LNCAP (cell line): ENCODE data around the gene MAJIN.

Experiments
- CTCF ChIP-seq: fragments of 450-650 bp; IDR thresholded peaks from 2 replicates; pipeline ENCODE4 v1.5.1; 2017; ENCODE audit warnings: mild to moderate bottlenecking

Gene MAJIN

GRCh38 chr11:64934682-64935358 lies 37.1 kb downstream of the MAJIN start:
- no peak for TF ChIP-seq CTCF

DNA sequence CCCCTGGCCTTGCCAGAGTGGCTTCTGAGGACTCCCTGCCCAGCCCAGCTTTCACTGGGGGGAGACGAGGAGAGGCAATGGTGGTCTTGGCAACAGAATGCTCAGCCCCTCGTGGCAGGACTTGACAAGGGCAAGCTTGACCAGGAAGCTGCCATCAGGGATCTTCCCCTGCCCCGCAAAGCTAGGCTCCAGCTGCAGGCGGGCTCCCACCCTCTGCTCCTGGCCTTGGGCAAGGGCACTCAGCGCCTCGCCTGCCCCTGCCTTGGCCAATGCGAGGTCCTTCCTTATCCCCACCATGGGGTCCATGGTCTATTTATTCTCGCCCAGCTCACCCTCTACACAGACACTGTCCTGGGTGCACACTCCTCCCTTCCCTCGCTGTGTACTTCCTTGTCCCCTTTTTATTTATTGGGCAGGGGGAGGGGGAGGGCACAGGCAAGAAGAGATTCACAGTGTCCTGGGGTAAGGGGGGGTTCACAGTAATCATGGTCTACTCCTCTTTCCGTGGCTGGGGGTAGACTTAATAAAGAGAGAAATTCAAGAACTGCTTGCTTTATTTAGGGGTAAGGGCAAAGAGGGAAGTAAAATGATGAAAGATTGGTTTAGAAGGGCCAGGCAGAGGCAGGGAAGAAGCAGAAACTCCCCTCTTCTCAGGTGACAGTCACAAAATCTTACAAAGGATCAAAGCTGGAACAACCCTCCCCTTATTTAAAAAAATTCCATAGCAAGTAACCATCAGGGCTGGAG lies 37.8 kb downstream of the MAJIN start:
- TF ChIP-seq CTCF: no peak

DNA sequence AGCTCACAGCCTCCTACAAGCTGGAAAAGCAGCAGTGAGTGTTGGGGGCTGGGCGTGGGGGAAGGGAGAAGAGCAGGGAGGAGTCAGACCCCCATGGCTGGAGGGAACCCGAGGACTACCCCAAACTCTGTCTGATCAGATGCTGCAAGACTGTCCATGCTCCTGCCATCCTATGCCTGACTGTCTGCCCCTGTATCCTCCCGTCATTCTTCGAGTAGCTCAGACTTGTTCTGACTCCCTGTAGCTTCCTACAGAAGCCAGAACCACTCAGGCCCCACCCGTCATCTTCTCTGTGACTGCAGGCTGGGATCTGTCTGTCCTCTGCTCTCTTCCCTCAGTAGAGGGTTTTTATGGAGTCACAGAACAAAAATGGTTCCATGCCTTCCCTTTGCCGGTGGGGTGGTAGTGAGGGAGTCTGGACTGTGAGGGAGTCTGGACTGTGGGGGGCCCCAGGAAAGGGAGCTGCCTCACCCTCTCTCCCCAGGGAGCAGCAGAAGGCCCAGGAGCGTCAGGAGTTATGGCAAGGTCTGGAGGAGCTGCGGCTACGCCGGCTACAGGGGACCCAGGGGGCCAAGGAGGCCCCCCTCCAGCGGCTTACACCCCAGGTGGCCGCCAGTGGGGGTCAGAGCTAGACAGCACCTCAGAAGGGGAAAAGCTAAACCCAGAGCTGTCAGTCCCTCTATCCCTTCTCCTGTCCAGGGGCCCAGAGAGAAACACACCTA lies 38.5 kb downstream of the MAJIN start:
- TF ChIP-seq CTCF: no peak

DNA sequence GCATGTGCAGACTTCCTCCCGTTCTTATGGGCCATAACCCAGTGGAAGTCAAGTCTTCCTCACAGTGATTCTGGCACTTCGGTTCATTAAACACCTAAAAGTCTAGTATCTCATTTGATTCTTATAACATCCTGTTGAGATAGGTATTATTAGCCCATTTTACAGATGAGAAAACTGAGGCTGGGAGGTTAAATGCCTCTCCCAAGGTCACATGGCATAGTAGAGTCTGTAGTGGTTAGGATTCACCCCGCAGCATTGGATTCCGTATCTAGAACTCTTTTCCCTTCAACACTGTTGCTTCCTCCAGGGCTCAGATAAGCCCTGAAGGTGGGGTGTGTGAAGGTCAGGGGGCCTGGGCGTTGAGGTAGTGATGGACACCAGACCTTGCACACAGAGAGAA lies 39.6 kb downstream of the MAJIN start:
- no peak for TF ChIP-seq CTCF

GRCh38 chr11:64931290-64931689 lies 40.6 kb downstream of the MAJIN start:
- no peak for TF ChIP-seq CTCF

DNA sequence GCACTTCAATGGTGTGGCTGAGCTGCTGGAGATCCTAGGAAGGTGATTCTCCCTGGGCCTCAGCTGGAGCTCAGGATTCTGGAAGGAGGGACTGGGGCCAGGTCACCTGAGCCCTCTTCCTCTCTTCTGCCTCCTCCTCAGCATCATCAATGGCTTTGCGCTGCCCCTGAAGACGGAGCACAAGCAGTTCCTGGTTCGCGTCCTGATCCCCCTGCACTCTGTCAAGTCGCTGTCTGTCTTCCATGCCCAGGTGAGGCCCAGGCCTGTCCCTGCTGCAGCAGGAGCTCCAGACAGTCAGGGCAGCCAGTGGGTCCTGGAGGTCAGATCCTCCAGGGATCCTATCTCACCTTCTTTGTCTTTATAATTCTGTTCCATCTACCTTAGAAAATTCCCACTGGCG lies 41.6 kb downstream of the MAJIN start:
- TF ChIP-seq CTCF: no peak

GRCh38 chr11:64929625-64930024 lies 42.3 kb downstream of the MAJIN start:
- no peak for TF ChIP-seq CTCF
